ENCODE measurements around the gene PPBP.

PPBP gene

DNA sequence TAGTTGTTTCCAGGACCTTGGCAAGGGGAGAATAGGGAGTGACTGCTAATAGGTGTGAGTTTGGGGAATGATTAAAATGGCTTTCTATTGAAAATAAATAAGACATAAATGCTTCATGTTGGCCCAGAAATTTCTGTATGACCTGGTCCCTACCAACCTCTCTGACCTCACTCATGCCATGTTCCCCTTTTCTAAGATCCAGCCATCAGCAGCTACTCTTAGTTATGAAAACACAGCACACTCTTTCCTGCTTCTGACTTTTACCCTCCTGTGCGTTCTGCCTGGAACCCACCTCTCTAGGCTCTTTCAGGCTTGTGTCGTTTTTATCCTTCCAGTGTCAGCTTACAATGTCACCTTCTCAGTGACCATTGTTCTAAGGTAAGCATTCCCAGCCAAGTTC is 25.3 kb upstream of the PPBP start:
- DNase-seq (ENCODE audit: insufficient read length, low spot score) (no peak), FAIRE-seq (no peak)
- TF ChIP-seq POLR2A (IDR thresholded peaks at IDR 0.05; ENCODE audit: low read depth, low read length) = no peak

DNA sequence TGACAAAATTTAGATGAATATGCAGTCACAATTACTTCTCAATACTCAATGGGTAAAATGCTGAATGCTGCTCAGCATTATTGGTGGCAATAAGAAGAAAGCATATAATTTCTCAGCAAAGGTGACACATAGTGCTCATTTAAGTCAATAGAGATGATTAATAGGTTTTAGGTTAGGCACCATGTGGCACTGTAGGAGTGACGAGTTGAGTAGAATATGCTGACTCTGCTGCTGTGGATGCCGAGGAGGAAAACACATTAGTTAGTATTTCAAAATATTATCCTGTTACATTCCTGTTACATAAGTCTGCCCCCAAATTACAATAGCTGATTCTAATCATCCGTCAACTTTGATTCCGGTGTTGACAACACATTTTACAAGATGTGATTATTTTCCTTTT is 24.1 kb upstream of the PPBP start:
- FAIRE-seq (no peak), DNase-seq (ENCODE audit: insufficient read length, low spot score) (no peak)
- TF ChIP-seq POLR2A (IDR thresholded peaks at IDR 0.05; ENCODE audit: low read depth, low read length) = no peak

DNA sequence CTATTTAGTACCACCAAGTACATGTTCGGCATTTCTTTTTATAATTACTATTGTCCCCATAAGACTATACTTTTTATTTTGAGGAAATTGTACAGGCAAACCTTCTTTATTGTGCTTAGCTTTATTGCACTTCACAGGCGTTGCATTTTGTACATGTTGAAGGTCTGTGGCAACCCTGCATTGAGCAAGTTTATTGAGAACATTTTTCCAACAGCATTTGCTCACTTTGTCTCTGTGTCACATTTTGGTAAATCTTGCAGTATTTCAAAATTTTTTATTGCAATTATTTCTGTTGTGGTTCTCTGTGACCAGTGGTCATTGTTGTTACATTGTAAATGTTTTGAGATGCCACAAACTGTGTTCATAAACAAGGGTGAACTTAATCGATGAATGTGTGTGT is 21.3 kb upstream of the PPBP start:
- no peak for DNase-seq (ENCODE audit: insufficient read length, low spot score)
- no peak for TF ChIP-seq POLR2A (IDR thresholded peaks at IDR 0.05; ENCODE audit: low read depth, low read length)
- no peak for FAIRE-seq

DNA sequence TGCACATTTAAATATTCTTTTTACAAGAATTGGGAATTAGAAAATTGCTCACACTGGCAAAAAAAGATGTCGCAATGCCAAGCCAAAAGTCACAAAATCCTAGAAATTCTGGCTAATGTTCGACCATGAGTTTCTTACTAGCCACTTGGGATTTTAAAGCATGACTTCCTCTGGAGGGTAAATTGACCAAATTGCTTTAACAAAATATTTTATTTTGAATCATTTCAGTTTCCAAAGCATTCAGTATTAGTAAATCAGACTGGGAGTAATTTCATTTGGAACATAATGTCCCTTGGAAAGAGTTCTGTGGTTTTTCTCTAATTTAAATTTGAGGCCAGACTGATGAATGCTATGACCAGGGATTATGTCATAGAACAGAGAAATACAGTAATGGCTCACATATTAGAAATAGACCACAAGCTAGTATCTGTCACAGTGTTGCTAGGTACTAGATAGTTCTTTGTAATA is 18.1 kb upstream of the PPBP start:
- no peak for FAIRE-seq
- no peak for TF ChIP-seq POLR2A (IDR thresholded peaks at IDR 0.05; ENCODE audit: low read depth, low read length)
- no peak for DNase-seq (ENCODE audit: insufficient read length, low spot score)

DNA sequence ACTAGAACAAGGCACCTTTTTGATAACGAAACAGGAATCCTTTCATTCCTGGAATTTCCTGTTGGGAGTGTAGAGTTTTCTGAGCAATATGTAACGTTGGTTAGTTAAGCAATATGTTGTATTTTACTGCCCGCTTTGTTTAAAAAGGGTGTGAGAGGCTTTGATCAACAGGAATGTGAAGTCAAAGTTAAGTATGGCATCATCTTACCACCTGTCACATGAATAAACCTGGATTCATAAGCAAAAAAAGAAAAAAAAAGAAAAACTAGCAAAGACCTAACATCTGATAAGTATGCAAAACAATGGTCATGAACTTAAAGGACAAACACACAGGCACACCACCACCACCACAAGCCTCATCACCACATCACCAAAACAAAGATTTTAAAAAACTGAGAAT is 17.5 kb upstream of the PPBP start:
- TF ChIP-seq POLR2A (IDR thresholded peaks at IDR 0.05; ENCODE audit: low read depth, low read length) = no peak
- FAIRE-seq (peak; percentile 69), DNase-seq (ENCODE audit: insufficient read length, low spot score) (no peak)

DNA sequence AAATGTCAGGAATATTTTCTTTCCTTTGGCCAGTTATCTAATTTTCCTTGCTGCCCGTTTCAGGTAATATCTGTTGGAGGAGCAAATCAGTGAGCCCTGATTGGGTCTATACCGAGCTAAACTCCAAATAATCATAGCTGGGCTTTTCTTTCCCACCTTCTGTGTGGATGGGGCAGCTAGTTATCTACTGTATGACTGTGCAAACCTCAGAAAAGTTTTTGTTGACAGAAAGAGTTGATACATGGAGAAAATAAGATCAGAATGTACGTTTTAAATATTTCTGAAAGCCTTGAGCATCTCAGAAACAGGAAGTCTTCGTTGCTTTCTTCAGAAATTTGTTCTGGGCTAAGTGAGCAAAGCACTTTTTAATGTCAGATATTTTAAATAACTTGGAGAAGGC is 16.7 kb upstream of the PPBP start:
- FAIRE-seq (no peak), DNase-seq (ENCODE audit: insufficient read length, low spot score) (no peak)
- no peak for TF ChIP-seq POLR2A (IDR thresholded peaks at IDR 0.05; ENCODE audit: low read depth, low read length)

DNA sequence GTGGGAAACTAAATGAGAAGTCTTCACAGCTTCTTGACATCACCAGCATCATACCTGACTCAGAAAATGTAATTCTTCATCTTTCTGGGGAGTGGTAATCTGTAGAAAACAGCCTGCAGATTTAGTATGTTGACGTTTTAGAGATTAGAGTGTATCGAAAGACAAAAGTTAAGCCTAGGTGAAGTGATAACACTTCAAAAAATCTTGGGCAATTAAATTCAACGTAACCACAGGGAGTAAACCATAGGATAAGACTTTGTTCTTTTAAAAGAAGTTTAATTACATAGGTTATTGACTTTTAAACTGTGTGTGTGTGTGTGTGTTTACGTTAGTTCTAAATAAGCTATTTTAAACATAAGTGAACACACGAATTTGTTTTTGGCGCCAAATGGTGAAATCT is 12.3 kb upstream of the PPBP start:
- TF ChIP-seq POLR2A (IDR thresholded peaks at IDR 0.05; ENCODE audit: low read depth, low read length) = no peak
- FAIRE-seq = no peak
- no peak for DNase-seq (ENCODE audit: insufficient read length, low spot score)

DNA sequence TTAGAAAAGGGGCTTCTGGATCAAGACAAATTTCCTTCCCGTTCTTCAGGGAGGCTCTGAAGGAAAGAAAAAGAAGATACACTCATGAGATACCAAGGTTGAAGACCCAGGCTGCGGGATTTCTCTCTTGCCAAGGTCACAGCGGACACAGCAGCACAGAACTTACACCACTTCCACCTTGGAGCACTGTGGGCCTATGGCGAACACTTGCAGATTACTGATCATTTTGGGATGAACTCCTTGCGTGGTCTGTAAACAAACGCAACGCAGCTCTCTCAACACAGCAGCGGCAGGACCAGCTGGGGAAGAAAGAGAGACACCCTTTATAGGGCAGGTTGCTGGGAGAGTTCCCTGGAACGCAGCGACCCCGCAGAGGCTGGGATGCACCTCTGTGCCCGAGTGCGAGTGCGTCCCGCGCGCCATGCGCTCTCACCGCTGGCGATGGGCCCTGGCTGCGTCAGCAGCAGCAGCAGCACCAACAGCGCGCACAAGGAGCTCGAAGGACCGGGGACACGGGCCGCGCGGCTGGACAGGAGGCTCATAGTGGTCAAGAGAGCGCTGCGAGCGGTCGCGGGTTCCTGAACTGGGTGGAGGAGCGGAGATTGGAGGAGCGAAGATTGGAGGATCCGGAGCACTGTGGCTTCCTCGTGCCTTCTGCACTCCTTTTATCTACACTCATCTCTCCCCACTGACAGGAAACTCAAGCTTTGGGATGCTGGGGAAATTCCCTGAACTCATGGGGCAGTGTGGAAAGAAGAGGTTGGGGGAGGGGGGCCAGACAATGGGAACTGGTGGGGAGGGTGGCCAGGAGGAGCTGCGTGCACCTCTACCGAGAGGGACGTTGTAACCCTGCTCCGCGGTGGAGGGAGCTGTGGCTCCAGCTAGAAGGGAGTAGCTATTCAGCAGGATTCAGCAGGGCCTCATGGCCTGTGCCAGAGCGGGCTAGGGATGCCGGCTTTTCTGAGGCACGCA is 10.3 kb upstream of the PPBP start, which contains the start of gene CXCL5:
TSS of gene CXCL5 (minus strand) at position 638 of the 972 bp plus-strand sequence. CDS start at position 542, 96 bp downstream.
- DNase-seq (ENCODE audit: insufficient read length, low spot score) (no peak), FAIRE-seq (no peak)
- TF ChIP-seq POLR2A (IDR thresholded peaks at IDR 0.05; ENCODE audit: low read depth, low read length) = no peak

DNA sequence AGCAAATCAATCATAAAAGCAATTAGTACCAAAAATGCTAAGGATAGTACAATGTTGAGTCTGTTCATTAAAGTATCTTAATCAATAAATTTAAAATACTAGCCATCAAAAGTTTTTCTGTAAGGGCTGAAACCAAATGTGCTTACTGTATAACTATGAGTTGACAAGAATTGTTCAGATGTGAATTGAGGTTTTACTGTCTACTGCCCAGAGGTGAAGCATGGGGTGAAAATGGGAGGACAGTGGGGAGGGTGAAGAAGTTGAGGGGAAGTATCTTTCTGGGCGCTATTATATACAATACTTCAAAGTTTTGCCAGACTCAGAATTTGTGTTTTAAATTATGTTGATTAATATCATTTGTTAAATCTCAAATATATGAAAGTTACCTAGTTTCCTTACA is 4.1 kb upstream of the PPBP start:
- no peak for TF ChIP-seq POLR2A (IDR thresholded peaks at IDR 0.05; ENCODE audit: low read depth, low read length)
- FAIRE-seq (no peak), DNase-seq (ENCODE audit: insufficient read length, low spot score) (no peak)

DNA sequence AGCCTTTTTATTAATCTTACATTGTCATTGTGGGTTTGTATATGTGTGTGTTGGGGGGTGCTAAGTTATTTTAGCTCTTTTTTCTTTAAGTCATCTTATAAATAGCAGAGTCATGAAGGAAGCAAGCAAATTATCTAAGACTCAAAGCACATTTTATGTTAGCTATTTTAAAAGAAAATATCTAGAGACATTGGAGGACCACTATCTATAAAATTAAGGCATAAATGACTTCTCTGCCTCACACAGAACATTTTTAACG is 3.7 kb upstream of the PPBP start:
- TF ChIP-seq POLR2A (IDR thresholded peaks at IDR 0.05; ENCODE audit: low read depth, low read length) = no peak
- DNase-seq (ENCODE audit: insufficient read length, low spot score) = no peak
- no peak for FAIRE-seq

DNA sequence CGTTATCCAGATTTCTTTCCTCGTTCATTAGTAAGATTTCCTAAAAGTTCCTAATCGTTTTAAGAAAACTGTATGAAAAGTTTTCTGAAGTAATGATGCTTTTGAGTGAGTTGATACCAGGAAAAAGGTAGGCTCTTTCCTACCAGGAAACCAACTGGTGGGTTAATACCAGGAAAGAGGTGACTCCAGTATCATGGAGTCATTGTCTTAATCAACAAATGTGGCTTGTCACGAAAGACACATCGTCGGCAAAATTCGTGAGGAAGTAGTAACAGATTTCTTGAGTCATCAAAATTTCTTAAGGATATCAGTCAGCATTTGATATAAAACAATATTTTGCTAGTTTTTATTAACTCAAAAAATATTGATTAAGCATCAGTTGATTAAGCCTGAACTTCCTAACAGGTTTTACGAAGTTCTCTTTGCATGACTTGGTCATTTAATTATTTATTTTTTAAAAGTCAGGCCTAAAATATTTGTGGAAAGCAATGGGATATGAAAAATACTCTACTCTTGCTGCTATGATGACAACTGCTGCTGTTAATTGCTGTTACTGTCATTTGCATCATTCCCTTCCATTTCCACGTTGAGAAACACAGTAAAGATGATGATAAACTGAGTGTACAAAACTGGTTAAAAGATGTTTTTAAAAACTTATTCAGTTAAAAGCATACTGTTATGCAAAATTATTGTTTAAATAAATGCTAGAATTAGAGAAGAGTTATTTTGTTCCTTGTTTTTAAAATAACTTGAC is 3.2 kb upstream of the PPBP start:
- no peak for DNase-seq (ENCODE audit: insufficient read length, low spot score)

DNA sequence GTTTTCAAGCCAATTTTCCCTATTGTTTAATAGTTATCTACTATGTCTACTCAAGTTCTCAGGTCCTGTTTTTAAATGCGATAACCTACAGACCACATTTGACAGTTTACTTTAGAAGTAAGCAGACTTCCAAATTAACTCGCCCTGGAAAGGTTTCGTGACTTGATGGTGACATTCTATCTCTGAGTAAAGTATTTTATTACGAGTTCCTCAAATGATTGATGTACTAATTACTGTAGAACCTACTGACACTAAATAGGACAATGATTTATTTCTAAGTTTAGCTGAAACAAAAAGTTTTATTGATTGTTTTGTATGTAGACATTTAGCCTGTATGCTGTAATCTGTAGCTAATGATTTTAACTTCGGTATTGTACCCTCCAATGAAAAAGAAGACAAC is 1.9 kb upstream of the PPBP start:
- no peak for TF ChIP-seq POLR2A (IDR thresholded peaks at IDR 0.05; ENCODE audit: low read depth, low read length)
- FAIRE-seq (no peak), DNase-seq (ENCODE audit: insufficient read length, low spot score) (no peak)

More for the DNA sequence above, 3.2 kb upstream of the PPBP start:
- no peak for FAIRE-seq
- no peak for TF ChIP-seq POLR2A (IDR thresholded peaks at IDR 0.05; ENCODE audit: low read depth, low read length)

DNA sequence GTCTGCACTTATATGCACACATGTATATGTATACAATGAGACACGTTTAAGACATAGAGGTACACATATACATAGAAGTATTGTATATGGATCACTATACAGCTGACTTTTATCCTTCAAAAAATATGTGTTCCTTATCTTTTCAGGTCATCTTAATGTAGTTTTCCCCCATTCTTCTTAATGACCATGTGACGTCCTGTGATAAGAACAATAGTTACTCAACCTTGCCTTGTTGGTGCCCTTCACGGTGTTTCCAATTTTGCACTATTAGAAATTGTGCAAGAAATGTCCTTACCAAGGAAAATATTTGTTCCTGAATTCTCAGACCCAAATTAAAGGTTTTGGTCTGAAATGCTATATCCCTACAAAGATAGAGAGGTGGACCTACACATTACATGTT is 1.0 kb upstream of the PPBP start:
- DNase-seq (ENCODE audit: insufficient read length, low spot score) (no peak), FAIRE-seq (no peak)
- no peak for TF ChIP-seq POLR2A (IDR thresholded peaks at IDR 0.05; ENCODE audit: low read depth, low read length)

DNA sequence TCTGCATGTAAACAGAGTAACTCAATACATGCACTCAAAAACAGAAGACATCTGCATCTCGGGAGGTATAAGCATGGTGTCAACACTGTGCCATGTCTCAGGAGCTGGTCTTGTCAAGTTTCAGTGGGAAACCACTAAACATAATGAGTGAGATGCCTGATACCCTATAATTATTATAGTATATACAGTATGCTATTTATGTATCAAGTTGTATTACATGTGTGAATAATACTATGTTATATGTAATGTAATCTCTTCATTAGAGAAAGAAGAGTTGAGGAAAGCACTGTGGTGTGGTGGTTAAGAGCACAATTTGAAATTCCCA is 2.5 kb downstream of the PPBP start:
- FAIRE-seq (no peak), DNase-seq (ENCODE audit: insufficient read length, low spot score) (no peak)
- no peak for TF ChIP-seq POLR2A (IDR thresholded peaks at IDR 0.05; ENCODE audit: low read depth, low read length)

All from H54 (cell line).